ENCODE results near the gene GNG2. TPM values are rescaled to one million over a fixed set of nuclear protein-coding genes. Genes with fewer than 3 reads are reported as not detected.

Gene GNG2
- total RNA-seq, 1 donor from 2014 or later = 20.9 TPM

Other genes starting within 250 kb of the GNG2 start
- 129 TPM for gene FRMD6, start 208.7 kb upstream of the GNG2 start, total RNA-seq (ENCODE audit: insufficient read depth, low replicate concordance)
- 40.2 TPM for gene RTRAF, start 128.9 kb downstream of the GNG2 start, total RNA-seq (ENCODE audit: insufficient read depth, low replicate concordance)
- gene NID2, start 208.4 kb downstream of the GNG2 start, total RNA-seq (ENCODE audit: insufficient read depth, low replicate concordance) = 42.4 TPM

All from umbilical cord (tissue), 1 donor.